Astrocyte of the spinal cord (primary cell): ENCODE results near the gene BUB3.

Experiments used
- DNase-seq: peaks from one replicate; pipeline ENCODE4 v3.0.0; 2011; ENCODE audit warnings: low read depth, low spot score
- H3K4me3 ChIP-seq: 2 replicates; pipeline ENCODE4 v1.5.1; 2011; ENCODE audit warnings: low read depth, mild to moderate bottlenecking, low read length, moderate library complexity
- in situ Hi-C: cut with HindIII; loops from 2 replicates; pipeline ENCODE4 v1.10.0; 2017; ENCODE audit warnings: low sequenced_read_pairs
- TF ChIP-seq, protein P1 (sequence below): IDR thresholded peaks from 2 replicates; pipeline ENCODE4 v1.5.1; 2012; ENCODE audit warnings: low read depth, mild to moderate bottlenecking, low read length, inconsistent platforms

BUB3 gene

DNA sequence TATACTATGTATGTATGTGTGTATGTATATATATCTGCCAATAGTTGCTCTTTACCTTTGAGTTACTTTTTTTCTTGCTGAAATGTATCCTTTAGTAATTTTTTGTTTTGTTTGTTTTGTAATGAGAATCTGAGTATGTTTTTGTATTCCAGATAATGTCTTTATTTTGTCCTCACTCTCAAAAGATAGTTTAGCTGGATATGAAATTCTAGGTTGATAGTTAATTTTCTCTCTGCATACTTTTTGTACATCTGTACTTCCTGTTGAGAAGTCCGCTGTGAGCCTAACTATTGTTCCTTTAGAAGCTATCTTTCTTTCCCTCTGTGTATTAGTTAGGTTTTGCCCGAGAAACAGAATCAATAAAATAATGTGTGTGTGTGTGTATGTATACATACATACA lies 29.5 kb downstream of the BUB3 start:
- H3K4me3 ChIP-seq: no peak overlapping the region
- in situ Hi-C loops: no loop called here
- TF ChIP-seq, protein P1, sequence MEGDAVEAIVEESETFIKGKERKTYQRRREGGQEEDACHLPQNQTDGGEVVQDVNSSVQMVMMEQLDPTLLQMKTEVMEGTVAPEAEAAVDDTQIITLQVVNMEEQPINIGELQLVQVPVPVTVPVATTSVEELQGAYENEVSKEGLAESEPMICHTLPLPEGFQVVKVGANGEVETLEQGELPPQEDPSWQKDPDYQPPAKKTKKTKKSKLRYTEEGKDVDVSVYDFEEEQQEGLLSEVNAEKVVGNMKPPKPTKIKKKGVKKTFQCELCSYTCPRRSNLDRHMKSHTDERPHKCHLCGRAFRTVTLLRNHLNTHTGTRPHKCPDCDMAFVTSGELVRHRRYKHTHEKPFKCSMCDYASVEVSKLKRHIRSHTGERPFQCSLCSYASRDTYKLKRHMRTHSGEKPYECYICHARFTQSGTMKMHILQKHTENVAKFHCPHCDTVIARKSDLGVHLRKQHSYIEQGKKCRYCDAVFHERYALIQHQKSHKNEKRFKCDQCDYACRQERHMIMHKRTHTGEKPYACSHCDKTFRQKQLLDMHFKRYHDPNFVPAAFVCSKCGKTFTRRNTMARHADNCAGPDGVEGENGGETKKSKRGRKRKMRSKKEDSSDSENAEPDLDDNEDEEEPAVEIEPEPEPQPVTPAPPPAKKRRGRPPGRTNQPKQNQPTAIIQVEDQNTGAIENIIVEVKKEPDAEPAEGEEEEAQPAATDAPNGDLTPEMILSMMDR: no peak
- DNase-seq: no peak

DNA sequence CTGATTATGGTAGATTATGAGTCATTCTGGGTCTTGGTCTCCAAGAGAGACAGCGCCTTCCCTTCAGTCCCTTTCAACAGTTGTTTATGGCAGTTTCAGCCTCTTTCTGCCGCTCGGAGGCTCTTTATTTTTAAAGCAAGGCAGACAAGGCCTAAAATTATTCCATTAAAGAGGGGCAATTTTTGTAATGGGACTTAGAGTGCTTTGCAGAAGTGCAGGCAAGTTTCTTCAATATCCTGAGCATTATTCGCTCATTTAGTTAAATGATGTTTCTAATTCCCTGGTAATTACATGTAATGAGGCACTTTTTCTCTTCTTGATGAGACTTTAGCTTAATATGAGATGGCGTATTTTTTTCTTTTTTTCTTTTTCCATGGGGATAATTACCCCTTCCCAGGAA lies 33.6 kb downstream of the BUB3 start:
- no peak for DNase-seq
- no peak overlapping the region for H3K4me3 ChIP-seq
- in situ Hi-C loops: no loop called here
- TF ChIP-seq, protein P1: no peak

DNA sequence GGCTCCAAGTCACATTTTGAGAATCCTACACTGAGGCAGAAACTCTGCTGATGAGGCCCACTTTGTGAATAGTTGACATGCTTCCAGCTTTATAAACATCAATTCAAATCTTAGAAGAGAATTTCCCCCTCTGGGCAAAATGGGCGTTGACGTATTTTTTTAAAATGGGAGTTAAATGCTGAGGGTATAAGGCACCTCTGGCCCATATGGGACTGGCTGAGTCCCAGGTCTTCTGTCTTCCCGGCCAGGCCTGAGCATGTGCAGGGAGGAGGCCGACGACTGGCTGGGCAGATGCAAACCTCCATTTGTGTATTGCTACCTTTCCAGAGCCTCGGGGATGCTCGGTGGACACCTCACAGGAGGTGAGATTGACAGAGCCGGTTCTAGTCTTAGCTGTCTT lies 37.7 kb downstream of the BUB3 start:
- TF ChIP-seq, protein P1: no peak
- in situ Hi-C loops: no loop called here
- DNase-seq: no peak
- H3K4me3 ChIP-seq: no peak overlapping the region

DNA sequence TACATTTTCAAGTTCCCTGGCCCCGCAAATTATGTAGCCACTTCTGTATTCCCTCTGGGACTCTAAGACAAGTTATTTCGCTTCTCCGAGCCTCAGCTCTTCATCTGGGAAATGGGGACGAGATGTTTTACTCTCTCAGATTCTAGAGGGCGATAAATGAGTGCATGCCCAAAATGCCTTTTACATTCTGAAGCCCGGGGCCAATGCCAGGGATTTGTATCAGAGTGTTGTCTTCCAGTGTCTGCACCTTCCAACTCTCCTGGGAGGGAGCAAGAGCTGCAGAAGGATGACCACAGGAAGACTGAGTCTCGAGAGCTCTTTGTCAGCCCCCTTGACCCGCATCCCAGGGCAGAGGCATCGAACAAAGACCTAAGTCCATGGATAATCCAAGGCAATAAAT lies 39.9 kb downstream of the BUB3 start:
- DNase-seq: no peak
- TF ChIP-seq, protein P1: no peak
- in situ Hi-C loops: no loop called here
- H3K4me3 ChIP-seq: no peak overlapping the region

DNA sequence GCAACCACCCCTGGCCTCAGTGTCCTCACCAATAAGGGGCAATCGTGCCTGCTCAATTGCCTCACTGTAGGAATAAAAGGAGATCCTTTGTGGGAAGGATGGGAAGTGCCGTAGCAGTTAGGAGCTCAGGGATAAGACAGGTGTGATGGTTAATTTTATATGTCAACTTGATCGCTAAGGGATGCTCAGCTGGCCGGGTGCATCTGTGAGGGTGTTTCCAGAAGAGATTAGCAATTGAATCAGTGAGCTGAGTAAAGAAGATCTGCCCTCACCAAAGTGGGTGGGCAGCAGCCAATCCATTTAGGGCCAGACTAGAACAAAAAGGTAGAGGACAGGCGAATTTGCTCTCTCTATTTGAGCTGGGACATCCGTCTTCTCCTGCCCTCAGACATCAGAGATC lies 46.3 kb downstream of the BUB3 start:
- in situ Hi-C loops: no loop called here
- no peak overlapping the region for H3K4me3 ChIP-seq
- no peak for DNase-seq
- TF ChIP-seq, protein P1: no peak

DNA sequence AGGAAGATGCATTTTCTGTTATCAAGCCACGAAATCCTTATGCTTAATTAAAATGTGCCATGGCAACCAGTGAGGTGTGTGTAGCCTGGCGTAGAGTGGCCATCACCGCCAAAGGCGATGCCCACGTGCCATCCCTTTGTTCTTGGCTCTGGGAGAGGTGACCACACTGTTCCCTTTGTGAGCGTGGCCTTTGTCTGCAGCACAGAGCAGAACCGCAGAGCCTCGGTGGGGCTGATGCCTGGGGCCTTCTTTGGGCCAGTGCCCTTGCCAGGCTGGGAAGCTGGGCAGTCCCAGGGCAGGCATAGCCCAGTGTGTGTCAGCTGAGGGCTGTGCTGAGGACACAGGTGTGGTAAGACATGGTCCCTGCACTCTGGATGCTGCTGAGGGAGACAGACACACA lies 48.3 kb downstream of the BUB3 start:
- DNase-seq: no peak
- no peak overlapping the region for H3K4me3 ChIP-seq
- TF ChIP-seq, protein P1: no peak
- in situ Hi-C loops: no loop called here
